Esophagus muscularis mucosa (tissue), 3 donors: ENCODE results near the gene UBE2S.
"Not testable (repeated sequence)": the region's sequence is repeated elsewhere in the genome, so short reads cannot be mapped to it uniquely, and the experiment has no call there.

Experiments used
- EP300 ChIP-seq: sonication (generic); formaldehyde crosslinking; IDR thresholded peaks from one replicate; pipeline ENCODE4 v1.6.1; 2017; ENCODE audit warnings: antibody characterized with exemption
- TF ChIP-seq, protein P1 (sequence below), 3 experiments: fragments of 200-600 bp in 2 of 3; fragments of 450-650 bp in 1 of 3; sonication (generic) in 2 of 3; IDR thresholded peaks; one replicate each; pipeline ENCODE4 v1.5.1; 2017 to 2019; ENCODE audit warnings: antibody characterized with exemption in 3 of 3, mild to moderate bottlenecking in 2 of 3, moderate library complexity in 1 of 3

DNA sequence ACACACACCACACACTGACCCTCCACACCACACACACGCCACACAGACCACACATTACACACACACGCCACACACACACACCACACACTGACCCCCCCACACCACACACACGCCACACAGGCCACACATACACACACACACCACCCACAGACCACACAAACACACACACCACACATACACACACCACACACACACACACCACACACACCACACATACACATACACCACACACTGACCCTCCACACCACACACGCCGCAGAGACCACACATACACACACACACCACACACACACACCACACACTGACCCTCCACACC lies 40.5 kb upstream of the UBE2S start:
- TF ChIP-seq, protein P1, sequence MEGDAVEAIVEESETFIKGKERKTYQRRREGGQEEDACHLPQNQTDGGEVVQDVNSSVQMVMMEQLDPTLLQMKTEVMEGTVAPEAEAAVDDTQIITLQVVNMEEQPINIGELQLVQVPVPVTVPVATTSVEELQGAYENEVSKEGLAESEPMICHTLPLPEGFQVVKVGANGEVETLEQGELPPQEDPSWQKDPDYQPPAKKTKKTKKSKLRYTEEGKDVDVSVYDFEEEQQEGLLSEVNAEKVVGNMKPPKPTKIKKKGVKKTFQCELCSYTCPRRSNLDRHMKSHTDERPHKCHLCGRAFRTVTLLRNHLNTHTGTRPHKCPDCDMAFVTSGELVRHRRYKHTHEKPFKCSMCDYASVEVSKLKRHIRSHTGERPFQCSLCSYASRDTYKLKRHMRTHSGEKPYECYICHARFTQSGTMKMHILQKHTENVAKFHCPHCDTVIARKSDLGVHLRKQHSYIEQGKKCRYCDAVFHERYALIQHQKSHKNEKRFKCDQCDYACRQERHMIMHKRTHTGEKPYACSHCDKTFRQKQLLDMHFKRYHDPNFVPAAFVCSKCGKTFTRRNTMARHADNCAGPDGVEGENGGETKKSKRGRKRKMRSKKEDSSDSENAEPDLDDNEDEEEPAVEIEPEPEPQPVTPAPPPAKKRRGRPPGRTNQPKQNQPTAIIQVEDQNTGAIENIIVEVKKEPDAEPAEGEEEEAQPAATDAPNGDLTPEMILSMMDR (IDR thresholded peaks at IDR 0.05), result not testable (repeated sequence)
- not testable (repeated sequence) for TF ChIP-seq EP300
